AG09309 (cell line): ENCODE results near the gene TMEM132E.

Source experiments
- DNase-seq: peaks from one replicate; pipeline ENCODE4 v3.0.0-alpha.2; 2010; ENCODE audit warnings: low read depth
- H3K4me3 ChIP-seq: 2 replicates; pipeline ENCODE4 v1.5.1; 2011; ENCODE audit warnings: mild to moderate bottlenecking, low read depth, low read length, moderate library complexity; ENCODE audit not compliant: control insufficient read depth
- CTCF ChIP-seq: IDR thresholded peaks from 2 replicates; pipeline ENCODE4 v1.5.1; 2011; ENCODE audit warnings: mild to moderate bottlenecking, low read depth, low read length, inconsistent platforms; ENCODE audit not compliant: insufficient read depth, control insufficient read depth; ENCODE audit errors: missing control alignments

The TMEM132E gene

GRCh38 chr17:34607917-34608316, 28.5 kb downstream of the TMEM132E start:
- no peak for DNase-seq
- no peak overlapping the region for H3K4me3 ChIP-seq
- TF ChIP-seq CTCF: no peak

- no peak for TF ChIP-seq CTCF
- no peak for DNase-seq
- H3K4me3 ChIP-seq: no peak overlapping the region
These were observed 29.8 kb downstream of the TMEM132E start for GRCh38 chr17:34609210-34609609.

- H3K4me3 ChIP-seq: no peak overlapping the region
- no peak for DNase-seq
- no peak for TF ChIP-seq CTCF
These were observed 30.7 kb downstream of the TMEM132E start for GRCh38 chr17:34610039-34610438.

GRCh38 chr17:34610506-34610905, 31.1 kb downstream of the TMEM132E start:
- TF ChIP-seq CTCF: no peak
- H3K4me3 ChIP-seq: no peak overlapping the region
- DNase-seq: no peak

- no peak for DNase-seq
- no peak for TF ChIP-seq CTCF
- H3K4me3 ChIP-seq: no peak overlapping the region
These were observed 34.0 kb downstream of the TMEM132E start for GRCh38 chr17:34613064-34614019.

GRCh38 chr17:34614698-34615097, 35.3 kb downstream of the TMEM132E start:
- TF ChIP-seq CTCF: no peak

More at GRCh38 chr17:34614698-34615097, 35.3 kb downstream of the TMEM132E start:
- no peak overlapping the region for H3K4me3 ChIP-seq
- DNase-seq: no peak
